NCI-H748 (cell line): Measurements from ENCODE around the gene GGT6.

Source experiments
- DNase-seq: peaks from one replicate; lab custom pipeline; 2025; ENCODE audit not compliant: unreplicated experiment; lab: John Stamatoyannopoulos, UW

Gene GGT6

GRCh38 chr17:4507361-4508111 lies 52.8 kb downstream of the GGT6 start:
- no peak for DNase-seq
